HG03378 (cell line): ENCODE data around the gene IL17REL.

Experiments
- ATAC-seq: cut with Tn5 transposase; IDR thresholded peaks from one replicate; pipeline ENCODE4 v1.9.1; 2021; ENCODE audit warnings: mild to moderate bottlenecking, moderate library complexity; ENCODE audit not compliant: unreplicated experiment

The IL17REL gene

GRCh38 chr22:50012211-50013181 lies at the start of gene IL17REL:
IL17REL (minus strand) TSS chr22:50012765; CDS start chr22:50012646, 119 bp downstream.
- ATAC-seq: no peak

GRCh38 chr22:50061824-50062355 lies 49.3 kb upstream of the IL17REL start:
- ATAC-seq: no peak

GRCh38 chr22:50061141-50061823 lies 48.7 kb upstream of the IL17REL start:
- ATAC-seq: no peak

- no peak for ATAC-seq
Observed at GRCh38 chr22:50060441-50061140, 48.0 kb upstream of the IL17REL start.

GRCh38 chr22:50059881-50060262 lies 47.3 kb upstream of the IL17REL start:
- ATAC-seq: no peak

GRCh38 chr22:50058906-50059880 lies 46.6 kb upstream of the IL17REL start:
- no peak for ATAC-seq

- ATAC-seq: no peak
Observed at GRCh38 chr22:50058061-50058905, 45.7 kb upstream of the IL17REL start, which contains the start of gene TTLL8. TTLL8 (minus strand) TSS chr22:50058298.

- ATAC-seq: no peak
Observed at GRCh38 chr22:50057278-50058060, 44.9 kb upstream of the IL17REL start.

GRCh38 chr22:50056214-50056972 lies 43.8 kb upstream of the IL17REL start:
- ATAC-seq: no peak

- ATAC-seq: no peak
Observed at GRCh38 chr22:50053861-50054260, 41.3 kb upstream of the IL17REL start.

GRCh38 chr22:50051930-50052329 lies 39.4 kb upstream of the IL17REL start:
- ATAC-seq: no peak

- ATAC-seq: no peak
Observed at GRCh38 chr22:50049299-50050195, 37.0 kb upstream of the IL17REL start.

- ATAC-seq: no peak
Observed at GRCh38 chr22:50048836-50049235, 36.3 kb upstream of the IL17REL start.

GRCh38 chr22:50048061-50048765 lies 35.6 kb upstream of the IL17REL start:
- no peak for ATAC-seq

GRCh38 chr22:50047346-50047745 lies 34.8 kb upstream of the IL17REL start:
- ATAC-seq: no peak
